ENCODE results near the gene ALDH7A1.

DNA sequence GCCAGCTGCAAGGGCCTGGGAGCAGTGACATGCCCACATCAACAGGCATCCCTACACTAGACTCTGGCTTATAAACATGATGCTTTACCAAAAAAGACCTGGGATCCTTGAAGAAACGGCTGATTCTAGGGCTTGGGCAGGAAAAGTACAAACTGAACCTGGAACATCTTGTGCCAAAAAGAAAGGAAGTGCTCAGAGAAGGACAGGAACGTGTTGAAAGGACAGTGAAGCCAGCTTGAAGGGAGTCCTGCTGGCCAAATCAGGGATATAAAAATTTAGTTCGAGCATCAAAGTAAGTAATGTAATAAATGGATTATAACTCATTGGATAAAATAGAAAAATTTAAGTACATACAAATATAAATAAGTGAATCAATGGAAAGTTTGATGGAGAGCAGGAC is 58.1 kb downstream of the ALDH7A1 start:
- TF ChIP-seq, protein P1, sequence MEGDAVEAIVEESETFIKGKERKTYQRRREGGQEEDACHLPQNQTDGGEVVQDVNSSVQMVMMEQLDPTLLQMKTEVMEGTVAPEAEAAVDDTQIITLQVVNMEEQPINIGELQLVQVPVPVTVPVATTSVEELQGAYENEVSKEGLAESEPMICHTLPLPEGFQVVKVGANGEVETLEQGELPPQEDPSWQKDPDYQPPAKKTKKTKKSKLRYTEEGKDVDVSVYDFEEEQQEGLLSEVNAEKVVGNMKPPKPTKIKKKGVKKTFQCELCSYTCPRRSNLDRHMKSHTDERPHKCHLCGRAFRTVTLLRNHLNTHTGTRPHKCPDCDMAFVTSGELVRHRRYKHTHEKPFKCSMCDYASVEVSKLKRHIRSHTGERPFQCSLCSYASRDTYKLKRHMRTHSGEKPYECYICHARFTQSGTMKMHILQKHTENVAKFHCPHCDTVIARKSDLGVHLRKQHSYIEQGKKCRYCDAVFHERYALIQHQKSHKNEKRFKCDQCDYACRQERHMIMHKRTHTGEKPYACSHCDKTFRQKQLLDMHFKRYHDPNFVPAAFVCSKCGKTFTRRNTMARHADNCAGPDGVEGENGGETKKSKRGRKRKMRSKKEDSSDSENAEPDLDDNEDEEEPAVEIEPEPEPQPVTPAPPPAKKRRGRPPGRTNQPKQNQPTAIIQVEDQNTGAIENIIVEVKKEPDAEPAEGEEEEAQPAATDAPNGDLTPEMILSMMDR (IDR thresholded peaks at IDR 0.05): peak in 3 of 6 experiments; percentile 12 to 41 (median 18)
- TF ChIP-seq POLR2A (IDR thresholded peaks at IDR 0.05): no peak
